ENCODE results near the gene CADPS. TPM values are rescaled to one million over a fixed set of nuclear protein-coding genes. Genes with fewer than 3 reads are reported as not detected.
A peak's percentile ranks its signal among the peaks of the same experiment; 100 is the strongest.

Gene CADPS
- total and polyA plus RNA-seq, 2 experiments from 2014 or later = 2.8 to 8.1 TPM

DNA sequence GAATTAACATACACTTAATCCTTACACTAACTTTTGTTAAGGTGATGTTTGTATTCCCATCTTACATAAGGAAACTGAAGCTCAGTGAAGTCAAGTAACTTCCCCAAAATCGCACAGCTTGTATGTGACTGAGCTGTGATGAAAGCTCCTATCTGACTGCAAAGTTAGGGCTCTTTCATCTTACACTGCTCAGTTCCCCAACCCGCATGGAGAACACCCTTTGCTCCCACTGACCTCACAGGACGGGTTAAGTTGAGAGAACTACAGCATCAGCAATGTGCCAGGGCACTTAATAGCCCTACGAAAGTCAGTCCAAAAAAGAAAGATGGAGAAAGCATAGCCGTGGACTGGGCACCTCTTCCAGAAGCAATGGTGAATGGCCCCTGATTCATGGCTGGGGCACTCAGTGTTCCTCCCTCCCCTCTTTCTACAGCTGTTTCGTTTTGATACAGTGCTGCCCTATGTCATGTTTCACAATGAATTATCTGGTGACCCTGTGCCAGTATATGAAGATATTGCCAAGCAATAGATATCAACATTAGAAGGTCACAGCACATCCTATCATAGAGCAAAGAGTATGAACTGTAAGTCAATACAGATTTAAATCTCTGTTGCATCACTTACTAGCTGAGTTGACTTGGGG lies 38.0 kb downstream of the CADPS start:
- TF ChIP-seq, protein P1, sequence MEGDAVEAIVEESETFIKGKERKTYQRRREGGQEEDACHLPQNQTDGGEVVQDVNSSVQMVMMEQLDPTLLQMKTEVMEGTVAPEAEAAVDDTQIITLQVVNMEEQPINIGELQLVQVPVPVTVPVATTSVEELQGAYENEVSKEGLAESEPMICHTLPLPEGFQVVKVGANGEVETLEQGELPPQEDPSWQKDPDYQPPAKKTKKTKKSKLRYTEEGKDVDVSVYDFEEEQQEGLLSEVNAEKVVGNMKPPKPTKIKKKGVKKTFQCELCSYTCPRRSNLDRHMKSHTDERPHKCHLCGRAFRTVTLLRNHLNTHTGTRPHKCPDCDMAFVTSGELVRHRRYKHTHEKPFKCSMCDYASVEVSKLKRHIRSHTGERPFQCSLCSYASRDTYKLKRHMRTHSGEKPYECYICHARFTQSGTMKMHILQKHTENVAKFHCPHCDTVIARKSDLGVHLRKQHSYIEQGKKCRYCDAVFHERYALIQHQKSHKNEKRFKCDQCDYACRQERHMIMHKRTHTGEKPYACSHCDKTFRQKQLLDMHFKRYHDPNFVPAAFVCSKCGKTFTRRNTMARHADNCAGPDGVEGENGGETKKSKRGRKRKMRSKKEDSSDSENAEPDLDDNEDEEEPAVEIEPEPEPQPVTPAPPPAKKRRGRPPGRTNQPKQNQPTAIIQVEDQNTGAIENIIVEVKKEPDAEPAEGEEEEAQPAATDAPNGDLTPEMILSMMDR (IDR thresholded peaks at IDR 0.05; ENCODE audit: poor library complexity) = no peak
- TF ChIP-seq EZH2phosphoT487 (IDR thresholded peaks at IDR 0.05; ENCODE audit: low read depth, severe bottlenecking, unreplicated experiment) = no peak
- no peak for TF ChIP-seq EZH2 (IDR thresholded peaks at IDR 0.05; ENCODE audit: borderline replicate concordance)
- Histone ChIP-seq H3K36me3 (replicated peaks; ENCODE audit: insufficient read depth, low read depth) (no peaks in the 10 kb centered on the region), H3K9me3 (ENCODE audit: low read depth) (no peaks in the 10 kb centered on the region), H2AFZ (no peak overlapping the region), H3K79me2 (no peaks in the 10 kb centered on the region), H3K27ac (no peak overlapping the region), H3K4me2 (no peak overlapping the region), H3K4me3 (no peak overlapping the region), H4K20me1 (ENCODE audit: insufficient read depth, poor library complexity, severe bottlenecking) (no peaks in the 10 kb centered on the region), H3K4me1 (ENCODE audit: insufficient read depth) (no peaks in the 10 kb centered on the region), H3K9me2 (replicated peaks; ENCODE audit: insufficient read depth) (no peaks in the 10 kb centered on the region), H3K27me3 (peaks cover under 1% of the 10 kb centered on the region)
- DNase-seq (ENCODE audit: low spot score) = no peak
- 93% methylated on average over 6 of the region's 6 CpGs for WGBS (ENCODE audit: low lambda C conversion rate, missing lambda C conversion rate)

DNA sequence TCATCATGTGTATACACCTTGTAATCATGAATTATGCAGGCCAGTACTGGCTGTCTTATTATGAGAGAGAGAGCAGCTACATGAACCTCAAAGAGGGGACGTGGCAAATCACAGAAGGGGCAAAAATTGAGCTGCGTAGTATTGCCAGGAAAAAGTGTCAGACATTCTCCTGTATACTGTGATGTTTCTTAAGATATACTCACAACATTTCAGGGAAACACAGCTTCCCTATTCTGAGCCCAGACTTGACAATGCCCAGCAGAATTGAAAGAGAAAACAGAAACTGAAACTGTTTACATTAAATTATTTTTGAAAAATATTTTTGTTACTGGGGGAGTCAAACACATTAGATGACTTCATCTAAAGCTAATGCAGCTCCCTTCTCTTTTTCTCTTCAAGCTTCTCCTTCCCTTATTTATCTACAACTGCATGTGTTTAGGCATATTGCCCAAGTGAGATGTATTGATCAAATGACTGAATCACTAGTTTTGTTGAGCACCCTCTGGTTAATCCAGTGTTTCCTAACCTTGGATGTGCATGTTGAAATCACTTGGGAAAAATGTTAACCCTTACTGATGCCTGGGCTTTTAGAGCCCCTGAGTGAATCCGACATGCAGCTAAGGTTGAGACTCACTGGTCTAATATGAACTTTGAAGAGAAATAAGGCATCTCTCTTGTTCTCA lies 39.5 kb downstream of the CADPS start:
- no peak overlapping the region for H3K4me3 ChIP-seq
- H3K9me2 ChIP-seq (replicated peaks; ENCODE audit: insufficient read depth) = no peaks in the 10 kb centered on the region
- H2AFZ ChIP-seq = no peak overlapping the region
- no peak overlapping the region for H3K27ac ChIP-seq
- H4K20me1 ChIP-seq (ENCODE audit: insufficient read depth, poor library complexity, severe bottlenecking) = no peaks in the 10 kb centered on the region
- WGBS (ENCODE audit: low lambda C conversion rate, missing lambda C conversion rate) = 78% methylated on average over 3 of the region's 3 CpGs
- H3K4me1 ChIP-seq (ENCODE audit: insufficient read depth) = no peaks in the 10 kb centered on the region
- no peak for DNase-seq (ENCODE audit: low spot score)
- no peaks in the 10 kb centered on the region for H3K79me2 ChIP-seq
- peaks cover 4% of the 10 kb centered on the region for H3K27me3 ChIP-seq
- H3K36me3 ChIP-seq (replicated peaks; ENCODE audit: insufficient read depth, low read depth) = no peaks in the 10 kb centered on the region
- no peak overlapping the region for H3K4me2 ChIP-seq
- H3K9me3 ChIP-seq (ENCODE audit: low read depth) = no peaks in the 10 kb centered on the region
- TF ChIP-seq EZH2 (IDR thresholded peaks at IDR 0.05; ENCODE audit: borderline replicate concordance) (no peak), EZH2phosphoT487 (IDR thresholded peaks at IDR 0.05; ENCODE audit: low read depth, severe bottlenecking, unreplicated experiment) (no peak)
- TF ChIP-seq, protein P1 (IDR thresholded peaks at IDR 0.05; ENCODE audit: poor library complexity) = no peak

- no peaks in the 10 kb centered on the region for H3K9me3 ChIP-seq (ENCODE audit: low read depth)
- H3K79me2 ChIP-seq = no peaks in the 10 kb centered on the region
These were observed 41.7 kb downstream of the CADPS start for GRCh38 chr3:62833538-62833937.

More at GRCh38 chr3:62833538-62833937, 41.7 kb downstream of the CADPS start:
- peak; percentile 14 for DNase-seq (ENCODE audit: low spot score)
- H3K27me3 ChIP-seq = peaks cover 4% of the 10 kb centered on the region
- no peaks in the 10 kb centered on the region for H3K4me1 ChIP-seq (ENCODE audit: insufficient read depth)
- no peak overlapping the region for H3K27ac ChIP-seq
- TF ChIP-seq EZH2 (IDR thresholded peaks at IDR 0.05; ENCODE audit: borderline replicate concordance) (no peak), EZH2phosphoT487 (IDR thresholded peaks at IDR 0.05; ENCODE audit: low read depth, severe bottlenecking, unreplicated experiment) (no peak)
- TF ChIP-seq, protein P1 (IDR thresholded peaks at IDR 0.05; ENCODE audit: poor library complexity) = peak; percentile 42
- H4K20me1 ChIP-seq (ENCODE audit: insufficient read depth, poor library complexity, severe bottlenecking) = no peaks in the 10 kb centered on the region
- no peak overlapping the region for H2AFZ ChIP-seq
- no peaks in the 10 kb centered on the region for H3K36me3 ChIP-seq (replicated peaks; ENCODE audit: insufficient read depth, low read depth)
- H3K4me3 ChIP-seq = no peak overlapping the region
- H3K9me2 ChIP-seq (replicated peaks; ENCODE audit: insufficient read depth) = no peaks in the 10 kb centered on the region
- no peak overlapping the region for H3K4me2 ChIP-seq

Measured in hepatocyte (in vitro differentiated cells).